HepG2 (cell line): ENCODE data around the gene FBXO33.

Experiments
- CEBPB ChIP-seq: IDR thresholded peaks from 2 replicates; pipeline ENCODE4 v1.6.1; 2011; ENCODE audit warnings: low read depth, low read length, improper control_type of control experiment, borderline replicate concordance
- CHD2 ChIP-seq: IDR thresholded peaks from 2 replicates; pipeline ENCODE4 v1.6.1; 2011; ENCODE audit warnings: low read depth, low read length, improper control_type of control experiment
- NFE2L2 ChIP-seq: fragments of 150-350 bp; IDR thresholded peaks from 2 replicates; pipeline ENCODE4 v1.6.1; 2014; ENCODE audit warnings: low read length
- POLR2A ChIP-seq, 2 experiments: IDR thresholded peaks; 2 replicates each; pipeline ENCODE4 v1.6.1; 2011; ENCODE audit warnings: low read depth in 2 of 2, low read length in 2 of 2, mild to moderate bottlenecking in 1 of 2, moderate library complexity in 1 of 2; ENCODE audit not compliant: insufficient read depth in 1 of 2
- RFXANK ChIP-seq: IDR thresholded peaks from 2 replicates; pipeline ENCODE4 v1.6.1; 2016
- SATB2 ChIP-seq: sonication (generic); formaldehyde crosslinking; IDR thresholded peaks from 2 replicates; pipeline ENCODE4 v1.5.0; 2020; ENCODE audit warnings: missing genetic modification reagents
- SUZ12 ChIP-seq: fragments of 150-350 bp; IDR thresholded peaks from 2 replicates; pipeline ENCODE4 v1.6.1; 2014; ENCODE audit warnings: low read depth, low read length
- TARDBP ChIP-seq: sonication (generic); formaldehyde crosslinking; IDR thresholded peaks from 2 replicates; pipeline ENCODE4 v1.8.0; 2022; ENCODE audit warnings: mild to moderate bottlenecking, missing genetic modification reagents
- TCF7L2 ChIP-seq: IDR thresholded peaks from 2 replicates; pipeline ENCODE4 v1.6.1; 2011; ENCODE audit warnings: mild to moderate bottlenecking, low read depth, low read length, moderate library complexity
- ZNF274 ChIP-seq: sonication (generic); formaldehyde crosslinking; IDR thresholded peaks from 2 replicates; pipeline ENCODE4 v1.5.1; 2020; ENCODE audit warnings: mild to moderate bottlenecking, missing genetic modification reagents
- ZNF83 ChIP-seq: sonication (generic); formaldehyde crosslinking; IDR thresholded peaks from 2 replicates; pipeline ENCODE4 v1.4.0; 2020; ENCODE audit warnings: missing genetic modification reagents, mild to moderate bottlenecking, borderline replicate concordance
- TF ChIP-seq, protein P1 (sequence below): sonication (generic); formaldehyde crosslinking; IDR thresholded peaks from 2 replicates; pipeline ENCODE4 v1.5.0; 2020; ENCODE audit warnings: mild to moderate bottlenecking, missing genetic modification reagents, moderate library complexity
- TF ChIP-seq, protein P2 (sequence below): sonication (generic); formaldehyde crosslinking; IDR thresholded peaks from 2 replicates; pipeline ENCODE4 v1.4.0; 2020; ENCODE audit warnings: mild to moderate bottlenecking, missing genetic modification reagents
- TF ChIP-seq, protein P3 (sequence below): sonication (generic); formaldehyde crosslinking; IDR thresholded peaks from 2 replicates; pipeline ENCODE4 v1.4.0; 2020; ENCODE audit warnings: missing genetic modification reagents

DNA sequence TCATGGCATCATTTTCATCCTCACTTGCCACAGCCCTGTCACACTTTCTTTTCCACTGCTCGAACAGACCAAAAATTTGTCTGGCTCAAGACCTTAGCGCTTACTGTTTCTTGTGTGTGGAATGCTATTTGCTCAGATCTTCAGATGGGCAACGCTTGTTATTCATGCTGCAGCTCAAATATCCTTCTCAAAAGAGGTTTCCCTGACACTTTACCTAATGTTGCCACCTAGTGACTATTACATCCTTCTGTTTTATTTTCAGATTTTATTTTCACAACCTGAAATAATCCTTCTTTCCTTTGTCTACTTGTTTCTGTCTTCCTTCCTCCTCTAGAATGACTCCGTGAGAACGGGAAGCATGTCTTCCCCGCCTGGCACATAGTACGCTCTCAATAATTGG, 5.6 kb downstream of the FBXO33 start:
- no peak for TF ChIP-seq NFE2L2
- no peak for TF ChIP-seq POLR2A (IDR thresholded peaks at IDR 0.05; ENCODE audit: insufficient read depth in 1 of 2, low read depth in 2 of 2, low read length in 2 of 2)
- TF ChIP-seq, protein P1, sequence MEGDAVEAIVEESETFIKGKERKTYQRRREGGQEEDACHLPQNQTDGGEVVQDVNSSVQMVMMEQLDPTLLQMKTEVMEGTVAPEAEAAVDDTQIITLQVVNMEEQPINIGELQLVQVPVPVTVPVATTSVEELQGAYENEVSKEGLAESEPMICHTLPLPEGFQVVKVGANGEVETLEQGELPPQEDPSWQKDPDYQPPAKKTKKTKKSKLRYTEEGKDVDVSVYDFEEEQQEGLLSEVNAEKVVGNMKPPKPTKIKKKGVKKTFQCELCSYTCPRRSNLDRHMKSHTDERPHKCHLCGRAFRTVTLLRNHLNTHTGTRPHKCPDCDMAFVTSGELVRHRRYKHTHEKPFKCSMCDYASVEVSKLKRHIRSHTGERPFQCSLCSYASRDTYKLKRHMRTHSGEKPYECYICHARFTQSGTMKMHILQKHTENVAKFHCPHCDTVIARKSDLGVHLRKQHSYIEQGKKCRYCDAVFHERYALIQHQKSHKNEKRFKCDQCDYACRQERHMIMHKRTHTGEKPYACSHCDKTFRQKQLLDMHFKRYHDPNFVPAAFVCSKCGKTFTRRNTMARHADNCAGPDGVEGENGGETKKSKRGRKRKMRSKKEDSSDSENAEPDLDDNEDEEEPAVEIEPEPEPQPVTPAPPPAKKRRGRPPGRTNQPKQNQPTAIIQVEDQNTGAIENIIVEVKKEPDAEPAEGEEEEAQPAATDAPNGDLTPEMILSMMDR = peak; percentile 71
- no peak for TF ChIP-seq TCF7L2
- no peak for TF ChIP-seq RFXANK
- no peak for TF ChIP-seq SATB2 (CRISPR knock-in tag)
- TF ChIP-seq CHD2 = no peak
- TF ChIP-seq, protein P2, sequence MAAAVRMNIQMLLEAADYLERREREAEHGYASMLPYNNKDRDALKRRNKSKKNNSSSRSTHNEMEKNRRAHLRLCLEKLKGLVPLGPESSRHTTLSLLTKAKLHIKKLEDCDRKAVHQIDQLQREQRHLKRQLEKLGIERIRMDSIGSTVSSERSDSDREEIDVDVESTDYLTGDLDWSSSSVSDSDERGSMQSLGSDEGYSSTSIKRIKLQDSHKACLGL (CRISPR knock-in tag) = no peak
- TF ChIP-seq TARDBP (CRISPR knock-in tag) = no peak
- TF ChIP-seq ZNF274 (CRISPR knock-in tag) = no peak
- TF ChIP-seq ZNF83 (CRISPR knock-in tag) = no peak
- TF ChIP-seq SUZ12 = no peak
- TF ChIP-seq, protein P3, sequence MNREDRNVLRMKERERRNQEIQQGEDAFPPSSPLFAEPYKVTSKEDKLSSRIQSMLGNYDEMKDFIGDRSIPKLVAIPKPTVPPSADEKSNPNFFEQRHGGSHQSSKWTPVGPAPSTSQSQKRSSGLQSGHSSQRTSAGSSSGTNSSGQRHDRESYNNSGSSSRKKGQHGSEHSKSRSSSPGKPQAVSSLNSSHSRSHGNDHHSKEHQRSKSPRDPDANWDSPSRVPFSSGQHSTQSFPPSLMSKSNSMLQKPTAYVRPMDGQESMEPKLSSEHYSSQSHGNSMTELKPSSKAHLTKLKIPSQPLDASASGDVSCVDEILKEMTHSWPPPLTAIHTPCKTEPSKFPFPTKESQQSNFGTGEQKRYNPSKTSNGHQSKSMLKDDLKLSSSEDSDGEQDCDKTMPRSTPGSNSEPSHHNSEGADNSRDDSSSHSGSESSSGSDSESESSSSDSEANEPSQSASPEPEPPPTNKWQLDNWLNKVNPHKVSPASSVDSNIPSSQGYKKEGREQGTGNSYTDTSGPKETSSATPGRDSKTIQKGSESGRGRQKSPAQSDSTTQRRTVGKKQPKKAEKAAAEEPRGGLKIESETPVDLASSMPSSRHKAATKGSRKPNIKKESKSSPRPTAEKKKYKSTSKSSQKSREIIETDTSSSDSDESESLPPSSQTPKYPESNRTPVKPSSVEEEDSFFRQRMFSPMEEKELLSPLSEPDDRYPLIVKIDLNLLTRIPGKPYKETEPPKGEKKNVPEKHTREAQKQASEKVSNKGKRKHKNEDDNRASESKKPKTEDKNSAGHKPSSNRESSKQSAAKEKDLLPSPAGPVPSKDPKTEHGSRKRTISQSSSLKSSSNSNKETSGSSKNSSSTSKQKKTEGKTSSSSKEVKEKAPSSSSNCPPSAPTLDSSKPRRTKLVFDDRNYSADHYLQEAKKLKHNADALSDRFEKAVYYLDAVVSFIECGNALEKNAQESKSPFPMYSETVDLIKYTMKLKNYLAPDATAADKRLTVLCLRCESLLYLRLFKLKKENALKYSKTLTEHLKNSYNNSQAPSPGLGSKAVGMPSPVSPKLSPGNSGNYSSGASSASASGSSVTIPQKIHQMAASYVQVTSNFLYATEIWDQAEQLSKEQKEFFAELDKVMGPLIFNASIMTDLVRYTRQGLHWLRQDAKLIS = no peak
- no peak for TF ChIP-seq CEBPB
